ENCODE results near the gene KDM2A.

KDM2A gene

DNA sequence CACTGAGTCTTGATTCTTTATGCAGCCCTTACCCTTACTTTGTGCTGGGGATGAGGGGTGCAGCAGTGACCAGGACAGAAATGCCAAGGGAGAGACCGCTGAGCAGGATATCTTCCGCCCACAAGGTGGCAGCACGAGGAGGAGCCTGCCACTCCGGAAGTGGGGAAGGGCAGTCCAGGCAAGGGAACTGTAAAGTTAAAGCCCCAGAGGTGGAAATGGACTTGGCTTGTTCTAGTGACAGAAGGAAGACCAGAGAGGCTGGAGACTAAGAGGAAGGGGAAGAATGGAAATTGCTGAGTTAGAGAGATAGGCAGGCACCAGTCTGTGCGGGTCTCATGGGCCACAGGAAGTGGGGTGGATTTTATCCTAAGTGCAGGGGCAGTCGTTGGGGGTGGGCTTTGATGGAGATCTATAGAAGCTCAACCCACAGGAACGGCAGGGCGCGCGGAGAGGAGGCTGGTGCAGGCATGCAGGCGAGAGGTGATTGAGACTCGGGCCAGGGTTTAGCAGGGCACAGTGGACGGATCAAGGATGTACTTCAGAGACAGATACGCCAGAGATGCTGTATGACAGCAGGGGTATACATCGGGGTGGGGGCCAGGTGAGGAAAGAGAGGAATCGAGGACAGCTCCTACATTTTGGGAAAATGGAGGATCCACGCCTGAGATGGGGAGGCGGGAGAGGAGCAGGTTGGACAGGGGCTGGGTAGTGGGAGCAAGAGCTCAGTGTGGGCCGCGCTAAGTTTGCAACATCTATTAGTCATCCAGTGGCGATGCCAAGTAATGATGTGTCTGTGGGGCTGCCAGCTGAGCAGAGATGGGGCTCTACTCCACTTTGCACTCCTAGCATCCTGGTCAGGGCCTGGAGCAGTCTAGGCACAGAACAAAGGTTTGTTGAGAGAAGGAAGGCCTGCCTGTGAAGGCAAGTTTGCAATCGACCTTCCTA is 143.9 kb downstream of the KDM2A start:
- peak; percentile 58 to 66 for DNase-seq

- DNase-seq = no peak
Measured at GRCh38 chr11:67264260-67264659, 145.2 kb downstream of the KDM2A start.

DNA sequence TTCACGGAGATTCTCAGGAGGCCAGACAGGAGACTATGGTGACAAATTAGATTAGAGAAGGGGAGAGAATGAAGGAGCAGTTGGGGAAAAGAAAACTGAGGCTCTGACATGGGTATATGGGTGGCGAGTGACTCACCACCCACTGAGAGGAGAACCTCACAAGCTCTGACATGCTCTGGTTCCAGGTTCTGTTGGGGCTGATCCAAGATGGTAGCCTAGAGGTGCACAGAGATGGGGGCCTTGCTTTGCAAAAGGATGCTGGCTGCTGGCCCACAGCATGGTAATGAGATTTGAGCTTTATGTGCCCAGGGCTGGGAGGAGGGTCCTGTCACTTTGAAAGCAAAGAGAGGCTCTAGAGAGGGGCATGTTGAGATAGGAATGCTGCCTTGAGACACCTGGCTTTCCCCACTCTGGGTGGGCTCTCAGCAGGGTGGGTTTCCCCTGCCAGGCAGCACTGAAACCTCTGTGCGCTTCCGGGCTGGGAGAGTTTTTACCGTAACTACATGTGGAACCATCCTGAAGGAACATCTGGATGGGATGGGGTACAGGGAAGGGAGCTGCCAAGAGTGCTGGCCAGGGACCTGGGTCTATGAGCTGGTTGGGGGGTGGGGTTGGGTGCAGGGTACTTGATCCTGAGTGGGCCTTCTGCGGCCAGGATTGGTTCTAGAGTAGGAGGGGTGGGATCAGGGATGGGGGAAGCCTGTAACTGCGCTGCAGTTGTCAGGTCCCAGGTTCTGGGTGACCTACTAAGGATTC is 146.0 kb downstream of the KDM2A start:
- no peak for DNase-seq

DNA sequence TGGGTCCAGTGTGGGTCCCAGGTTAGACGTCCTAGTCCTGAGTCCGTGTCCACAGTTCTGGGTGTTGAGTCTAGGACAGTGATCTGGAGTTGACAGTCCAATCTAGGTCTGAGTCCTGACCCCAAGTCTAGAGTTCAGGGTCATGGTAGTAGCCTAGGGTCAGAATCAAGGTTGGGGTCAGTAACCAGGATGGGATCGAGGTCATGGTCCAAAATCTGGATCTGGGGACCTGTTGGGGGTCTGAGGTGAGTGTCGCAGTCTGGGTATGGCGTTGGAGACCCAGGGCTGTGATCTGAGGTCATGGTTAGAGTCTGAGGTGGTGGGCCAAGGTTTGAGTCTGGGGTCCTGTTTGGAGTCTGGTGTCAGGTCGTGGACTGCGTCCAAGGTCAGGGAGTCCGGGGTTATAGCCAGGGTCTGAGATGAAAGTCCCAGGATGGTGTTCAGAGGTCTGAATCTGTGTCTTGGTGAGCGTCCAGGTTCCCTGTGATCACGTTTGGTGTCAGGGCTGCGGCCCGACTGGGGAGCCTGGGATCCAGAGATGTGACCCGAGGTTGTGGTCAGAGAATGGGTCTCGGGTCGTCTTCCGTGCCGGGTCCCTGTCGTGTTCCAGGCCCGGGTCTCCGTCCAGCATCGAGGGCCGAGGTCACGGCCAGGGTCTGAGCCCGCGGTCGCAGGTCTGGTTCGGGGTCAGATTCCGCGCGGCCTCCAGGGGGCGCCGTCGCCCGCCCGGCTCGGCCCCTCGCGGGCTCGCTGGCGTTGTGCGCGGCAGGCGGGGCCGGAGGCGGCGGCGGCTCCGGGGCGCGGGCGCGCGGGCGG is 146.8 kb downstream of the KDM2A start:
- DNase-seq = peak; percentile 66 to 67

DNA sequence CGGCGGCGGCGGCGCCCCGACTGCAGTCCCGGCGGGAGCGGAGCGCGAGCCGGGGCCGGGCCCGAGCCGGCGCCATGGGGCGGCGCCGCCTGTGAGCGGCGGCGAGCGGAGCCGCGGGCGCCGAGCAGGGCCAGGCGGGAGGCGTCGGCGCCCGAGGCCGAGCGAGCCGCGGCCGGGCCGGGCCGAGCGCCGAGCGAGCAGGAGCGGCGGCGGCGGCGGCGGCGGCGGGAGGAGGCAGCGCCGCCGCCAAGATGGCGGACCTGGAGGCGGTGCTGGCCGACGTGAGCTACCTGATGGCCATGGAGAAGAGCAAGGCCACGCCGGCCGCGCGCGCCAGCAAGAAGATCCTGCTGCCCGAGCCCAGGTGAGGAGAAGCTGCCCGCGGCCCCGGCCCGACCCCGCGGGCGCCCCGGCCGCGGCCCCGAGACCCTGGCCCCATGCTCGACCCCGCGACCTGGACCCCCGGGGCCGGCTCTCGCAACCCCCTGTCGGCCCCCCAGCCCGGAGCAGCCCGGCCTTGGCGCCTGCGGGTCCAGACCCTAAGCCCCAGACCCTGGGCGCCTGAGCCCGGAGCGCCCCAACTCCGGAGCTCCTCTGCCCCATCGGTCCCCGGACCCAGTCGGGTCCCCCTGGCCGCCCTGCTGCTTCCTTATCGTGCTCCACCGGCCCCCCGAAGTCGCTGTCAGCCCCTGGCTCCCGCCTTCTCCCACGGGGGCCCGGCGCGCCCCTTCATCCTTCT is 147.6 kb downstream of the KDM2A start, which contains the start of gene GRK2:
Gene GRK2, plus strand, starts transcription at position 25 of the 739 bp plus-strand sequence. Its CDS starts 227 bp downstream, at position 252.
- no peak for DNase-seq

- DNase-seq = no peak
Measured at GRCh38 chr11:67267188-67268080, 148.4 kb downstream of the KDM2A start.

GRCh38 chr11:67268081-67268961 is 149.3 kb downstream of the KDM2A start:
- DNase-seq = no peak

DNA sequence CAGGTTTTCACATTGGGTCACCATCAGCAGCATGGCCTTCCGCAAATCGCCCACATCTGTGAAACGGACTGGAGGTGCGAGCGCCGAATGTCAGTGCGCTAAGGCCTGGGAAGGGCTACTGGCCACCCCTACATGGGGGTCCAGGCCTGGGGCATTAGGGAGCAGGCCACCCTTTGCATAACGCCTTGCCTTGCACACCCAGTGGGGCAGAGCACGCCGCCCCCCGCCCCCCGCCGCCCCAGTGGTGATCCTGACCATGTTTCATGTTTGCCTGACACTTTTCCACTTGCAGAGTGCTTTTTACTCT is 149.9 kb downstream of the KDM2A start:
- no peak for DNase-seq

GRCh38 chr11:67269401-67270255 is 150.6 kb downstream of the KDM2A start:
- no peak for DNase-seq

DNA sequence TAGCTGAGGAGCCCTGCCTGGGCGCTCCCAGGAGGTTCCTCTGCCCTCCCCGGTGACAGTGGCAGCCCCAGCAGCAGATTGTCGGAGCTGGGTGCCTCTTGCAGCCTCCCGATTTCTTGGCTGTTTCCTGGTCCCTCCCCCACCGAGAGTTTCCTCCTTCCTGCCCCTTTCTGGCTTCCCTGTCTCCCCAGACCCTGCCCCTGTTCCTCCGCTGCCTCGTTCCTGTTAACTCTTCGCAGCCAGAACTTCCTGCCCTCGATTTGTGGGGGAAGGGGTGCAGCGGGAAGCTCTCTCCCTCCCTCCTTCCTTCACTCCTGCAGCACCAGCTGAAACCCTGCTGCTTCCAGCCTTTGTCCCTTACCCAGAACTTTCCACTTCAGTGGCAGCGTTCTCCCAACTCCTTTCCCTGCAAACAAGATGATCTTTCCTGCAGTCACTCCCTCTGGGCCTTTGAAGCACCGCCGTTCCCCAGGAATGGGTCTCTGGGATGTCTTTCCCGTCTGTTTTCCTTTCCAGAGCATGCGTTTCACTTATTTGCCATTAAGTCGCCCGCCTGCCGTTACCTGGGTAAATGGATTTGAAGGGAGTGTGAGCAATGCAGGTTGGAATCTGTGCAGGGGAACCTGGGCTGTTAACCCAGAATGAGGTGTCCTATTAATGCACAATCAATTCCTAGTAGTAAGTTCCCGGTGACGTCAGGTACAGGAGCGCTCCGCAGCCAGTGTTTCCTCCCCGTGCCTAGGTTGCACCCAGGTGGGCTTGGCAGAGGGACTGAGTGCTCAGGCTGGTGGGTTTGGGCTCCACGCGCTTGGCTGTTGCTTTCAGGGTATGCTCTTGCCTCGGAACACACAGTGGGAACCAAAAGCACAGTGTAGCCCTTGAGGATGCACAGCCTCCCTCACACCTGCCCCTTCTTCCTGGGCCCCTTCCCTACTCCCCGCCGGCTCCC is 151.5 kb downstream of the KDM2A start:
- DNase-seq = no peak

DNA sequence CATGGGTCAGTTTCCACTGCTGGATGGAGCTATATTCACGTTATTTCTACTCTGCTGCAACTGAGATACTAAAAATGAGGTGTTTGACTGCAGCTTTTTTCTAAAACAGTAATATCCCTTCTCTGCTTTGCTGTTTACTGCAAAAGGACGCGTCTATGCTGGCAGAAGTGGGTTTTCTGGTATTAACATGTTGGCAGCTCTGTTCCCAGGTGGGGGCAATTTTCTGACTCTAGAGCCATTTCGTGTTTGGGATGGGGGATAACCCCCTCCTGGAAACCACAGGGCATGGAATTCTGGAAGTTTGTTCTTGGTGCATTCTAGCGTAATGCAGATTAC is 152.1 kb downstream of the KDM2A start:
- DNase-seq = no peak

- no peak for DNase-seq
Measured at GRCh38 chr11:67271541-67272284, 152.7 kb downstream of the KDM2A start.

- no peak for DNase-seq
Measured at GRCh38 chr11:67272327-67273259, 153.5 kb downstream of the KDM2A start.

GRCh38 chr11:67273260-67273990 is 154.4 kb downstream of the KDM2A start:
- DNase-seq = no peak

GRCh38 chr11:67274768-67275605 is 155.9 kb downstream of the KDM2A start:
- DNase-seq = no peak

Measured in activated CD4-positive, alpha-beta T cell treated with anti-CD3 and anti-CD28 coated beads, Interleukin-2, amount 50 U/mL, for 4 hours (primary cell).